Suprapubic skin (tissue), 4 donors: Measurements from ENCODE around the gene OGFOD1. TPM values are rescaled to one million over a fixed set of nuclear protein-coding genes. Genes with fewer than 3 reads are reported as not detected.
A peak's percentile ranks its signal among the peaks of the same experiment; 100 is the strongest.

ENCODE experiments used
- DNase-seq, 2 donors: peaks; one replicate each; pipeline ENCODE4 v3.0.0-alpha.2; 2019; ENCODE audit warnings: low spot score in 2 of 2
- H3K27ac ChIP-seq: fragments of 200-600 bp; sonication (generic); one replicate; pipeline ENCODE4 v1.5.1; 2019
- H3K27me3 ChIP-seq: fragments of 200-600 bp; sonication (generic); one replicate; pipeline ENCODE4 v1.5.1; 2019
- H3K36me3 ChIP-seq: fragments of 200-600 bp; sonication (generic); one replicate; pipeline ENCODE4 v1.5.1; 2019
- H3K4me1 ChIP-seq: fragments of 200-600 bp; sonication (generic); one replicate; pipeline ENCODE4 v1.5.1; 2019
- H3K4me3 ChIP-seq: fragments of 200-600 bp; sonication (generic); one replicate; pipeline ENCODE4 v1.5.1; 2019; ENCODE audit warnings: mild to moderate bottlenecking
- H3K9me3 ChIP-seq: fragments of 200-600 bp; sonication (generic); one replicate; pipeline ENCODE4 v1.5.1; 2019
- CTCF ChIP-seq, 2 donors: fragments of 200-600 bp in 1 of 2; fragments of 450-650 bp in 1 of 2; sonication (generic) in 1 of 2; IDR thresholded peaks; one replicate each; pipeline ENCODE4 v1.5.1; 2016 to 2019; ENCODE audit warnings: antibody characterized with exemption in 2 of 2, mild to moderate bottlenecking in 1 of 2, moderate library complexity in 1 of 2
- EP300 ChIP-seq: sonication (generic); formaldehyde crosslinking; IDR thresholded peaks from one replicate; pipeline ENCODE4 v1.6.1; 2017; ENCODE audit warnings: antibody characterized with exemption
- POLR2A ChIP-seq, 2 donors: fragments of 450-650 bp; IDR thresholded peaks; one replicate each; pipeline ENCODE4 v1.6.1; 2017; ENCODE audit warnings: antibody characterized with exemption in 2 of 2, mild to moderate bottlenecking in 2 of 2, moderate library complexity in 2 of 2
- POLR2AphosphoS5 ChIP-seq, 3 donors: sonication (generic); formaldehyde crosslinking; IDR thresholded peaks; one replicate each; pipeline ENCODE4 v1.6.1; 2017; ENCODE audit warnings: antibody characterized with exemption in 3 of 3
- WGBS: methylation state at CpG from one replicate; pipeline ENCODE4 v1.1.5; 2018; 5-methylcytosine and 5-hydroxymethylcytosine counted together
- total RNA-seq, 4 donors: library from RNA; depleted of rRNA; stranded (reverse); fragments of >200 nt; gene quantifications; one replicate each; pipeline ENCODE4 v1.1.0, GENCODE V29; 2016

The OGFOD1 gene
- total RNA-seq, 4 donors from 2014 or later: 23.8 to 31.9 (median 25.8) TPM

GRCh38 chr16:56514845-56515244 lies 63.5 kb downstream of the OGFOD1 start:
- Histone ChIP-seq H3K4me3 (no peak overlapping the region), H3K27me3 (no peaks in the 10 kb centered on the region), H3K36me3 (peaks cover 19% of the 10 kb centered on the region), H3K4me1 (peaks cover 52% of the 10 kb centered on the region), H3K27ac (no peak overlapping the region), H3K9me3 (no peaks in the 10 kb centered on the region)
- DNase-seq: no peak
- WGBS: 76% methylated on average over 3 of the region's 3 CpGs
- no peak for TF ChIP-seq POLR2AphosphoS5 (IDR thresholded peaks at IDR 0.05)
- TF ChIP-seq POLR2A (IDR thresholded peaks at IDR 0.05): no peak
- TF ChIP-seq CTCF (IDR thresholded peaks at IDR 0.05): no peak
- TF ChIP-seq EP300: no peak

GRCh38 chr16:56515665-56516064 lies 64.3 kb downstream of the OGFOD1 start:
- H3K36me3 ChIP-seq: peaks cover 11% of the 10 kb centered on the region
- DNase-seq: no peak
- no peaks in the 10 kb centered on the region for H3K9me3 ChIP-seq
- H3K27me3 ChIP-seq: no peaks in the 10 kb centered on the region
- H3K4me1 ChIP-seq: peaks cover 59% of the 10 kb centered on the region
- no peak overlapping the region for H3K4me3 ChIP-seq
- H3K27ac ChIP-seq: no peak overlapping the region
- TF ChIP-seq POLR2AphosphoS5 (IDR thresholded peaks at IDR 0.05) (no peak), CTCF (IDR thresholded peaks at IDR 0.05) (no peak), POLR2A (IDR thresholded peaks at IDR 0.05) (no peak), EP300 (no peak)
- WGBS: 71% methylated on average over 6 of the region's 6 CpGs

GRCh38 chr16:56517206-56517605 lies 65.9 kb downstream of the OGFOD1 start:
- no peaks in the 10 kb centered on the region for H3K9me3 ChIP-seq
- no peaks in the 10 kb centered on the region for H3K27me3 ChIP-seq
- WGBS: 88% methylated on average over 2 of the region's 2 CpGs
- H3K27ac ChIP-seq: no peak overlapping the region
- H3K36me3 ChIP-seq: peaks cover 6% of the 10 kb centered on the region
- H3K4me1 ChIP-seq: peaks cover 60% of the 10 kb centered on the region
- no peak for TF ChIP-seq POLR2AphosphoS5 (IDR thresholded peaks at IDR 0.05)
- no peak for TF ChIP-seq CTCF (IDR thresholded peaks at IDR 0.05)
- TF ChIP-seq POLR2A (IDR thresholded peaks at IDR 0.05): no peak
- TF ChIP-seq EP300: no peak
- H3K4me3 ChIP-seq: no peak overlapping the region
- DNase-seq: no peak

GRCh38 chr16:56518425-56518824 lies 67.1 kb downstream of the OGFOD1 start:
- Histone ChIP-seq H3K36me3 (no peaks in the 10 kb centered on the region), H3K27me3 (no peaks in the 10 kb centered on the region), H3K27ac (peak overlapping the region; percentile 95), H3K9me3 (no peaks in the 10 kb centered on the region), H3K4me3 (peak overlapping the region; percentile 89), H3K4me1 (peaks cover 60% of the 10 kb centered on the region)
- no peak for TF ChIP-seq EP300
- TF ChIP-seq POLR2A (IDR thresholded peaks at IDR 0.05): no peak
- no peak for TF ChIP-seq CTCF (IDR thresholded peaks at IDR 0.05)
- no peak for TF ChIP-seq POLR2AphosphoS5 (IDR thresholded peaks at IDR 0.05)
- WGBS: 55% methylated on average over 7 of the region's 7 CpGs
- DNase-seq: no peak

- TF ChIP-seq EP300: no peak
- TF ChIP-seq CTCF (IDR thresholded peaks at IDR 0.05): peak in 1 of 2 donors; percentile 11
- TF ChIP-seq POLR2AphosphoS5 (IDR thresholded peaks at IDR 0.05): peak in 2 of 3 donors; percentile 9 to 71
- TF ChIP-seq POLR2A (IDR thresholded peaks at IDR 0.05): peak in 1 of 2 donors; percentile 53
- Histone ChIP-seq H3K27me3 (no peaks in the 10 kb centered on the region), H3K36me3 (no peaks in the 10 kb centered on the region), H3K27ac (peak within 1 kb of the TSS; percentile 95), H3K9me3 (no peaks in the 10 kb centered on the region), H3K4me1 (peaks cover 55% of the 10 kb centered on the region), H3K4me3 (peak within 1 kb of the TSS; percentile 89)
- 0% methylated on average over 21 of the region's 65 CpGs for WGBS
- DNase-seq: peak; percentile 91 to 93
These were observed 68.3 kb downstream of the OGFOD1 start, which contains the start of gene BBS2 for GRCh38 chr16:56519459-56520250. TSS of gene BBS2 (minus strand) at chr16:56520024. CDS start at chr16:56519862, 162 bp downstream.
